BE2C (cell line): ENCODE measurements around the gene ARID4B.
"Not testable (repeated sequence)": the region's sequence is repeated elsewhere in the genome, so short reads cannot be mapped to it uniquely, and the experiment has no call there.

Source experiments
- DNase-seq: peaks from one replicate; pipeline ENCODE4 v3.0.0-alpha.2; 2020
- H3K27me3 ChIP-seq: fragments of 250-450 bp; sonication (Bioruptor Pico); 2 replicates; pipeline ENCODE4 v1.5.1; 2020; ENCODE audit warnings: mild to moderate bottlenecking
- H3K36me3 ChIP-seq: fragments of 250-450 bp; sonication (Bioruptor Pico); 2 replicates; pipeline ENCODE4 v1.5.1; 2020; ENCODE audit warnings: mild to moderate bottlenecking
- H3K4me1 ChIP-seq: fragments of 250-450 bp; sonication (Bioruptor Pico); 2 replicates; pipeline ENCODE4 v1.5.1; 2020
- H3K4me3 ChIP-seq: 2 replicates; pipeline ENCODE4 v1.5.1; 2011; ENCODE audit warnings: low read depth, low read length
- H3K9me3 ChIP-seq: fragments of 250-450 bp; sonication (Bioruptor Pico); 2 replicates; pipeline ENCODE4 v1.5.1; 2020
- CTCF ChIP-seq: IDR thresholded peaks from 2 replicates; pipeline ENCODE4 v1.5.1; 2012; ENCODE audit warnings: mild to moderate bottlenecking, low read depth, low read length

The ARID4B gene

GRCh38 chr1:235289859-235290739, 37.9 kb downstream of the ARID4B start:
- Histone ChIP-seq H3K27me3 (no peaks in the 10 kb centered on the region), H3K4me3 (no peak overlapping the region), H3K36me3 (no peaks in the 10 kb centered on the region), H3K4me1 (no peaks in the 10 kb centered on the region), H3K9me3 (no peaks in the 10 kb centered on the region)
- no peak for TF ChIP-seq CTCF
- DNase-seq, result no peak

DNA sequence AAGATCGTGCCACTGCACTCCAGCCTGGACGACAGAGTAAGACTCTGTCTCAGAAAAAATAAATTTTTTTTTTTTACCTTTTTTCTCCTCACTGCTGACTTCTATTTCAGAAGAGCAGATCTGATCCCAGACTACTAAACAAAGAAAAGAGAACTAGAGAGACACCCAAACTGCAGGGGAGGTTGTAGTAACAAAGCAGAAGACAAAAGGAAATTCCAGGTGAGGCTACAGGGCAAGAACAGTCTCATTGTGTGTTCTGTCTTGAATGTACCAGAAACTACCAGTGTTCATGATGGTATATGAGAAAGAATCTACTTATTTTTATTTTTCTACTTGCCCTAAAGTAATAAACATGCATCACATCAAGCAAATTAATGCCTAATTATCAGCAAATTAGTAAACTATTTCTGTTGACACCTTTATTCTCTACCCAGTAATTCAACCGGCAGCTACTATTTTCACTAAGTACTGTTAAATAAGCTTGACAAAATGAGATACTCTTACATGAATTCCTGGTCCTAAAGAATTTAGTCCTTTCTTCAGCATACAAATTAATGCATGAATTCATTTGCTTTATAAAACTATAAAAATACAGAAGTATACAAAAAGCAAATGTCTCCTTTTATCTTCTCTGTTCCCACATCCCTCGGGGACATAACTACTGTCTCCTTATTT, 40.6 kb downstream of the ARID4B start:
- TF ChIP-seq CTCF, result no peak
- Histone ChIP-seq H3K27me3 (no peaks in the 10 kb centered on the region), H3K4me1 (no peaks in the 10 kb centered on the region), H3K36me3 (no peaks in the 10 kb centered on the region), H3K9me3 (no peaks in the 10 kb centered on the region), H3K4me3 (no peak overlapping the region)
- no peak for DNase-seq

DNA sequence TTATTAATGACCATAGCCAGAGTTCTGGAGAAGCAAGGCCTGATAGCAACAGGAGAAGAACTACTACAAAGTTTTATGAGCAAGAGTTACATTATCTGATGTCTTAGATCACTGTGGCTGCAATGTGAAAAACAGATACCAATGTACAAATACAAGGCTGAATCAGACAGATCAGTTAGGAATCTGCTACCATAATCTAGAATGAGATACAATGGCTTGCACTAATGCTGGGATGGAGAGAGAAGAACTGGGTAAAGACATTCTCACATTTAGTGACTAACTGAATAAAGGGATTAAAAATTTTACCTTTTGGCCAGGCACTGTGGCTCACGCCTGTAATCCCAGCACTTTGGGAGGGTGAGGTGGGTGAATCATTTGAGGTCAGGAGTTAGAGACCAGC, 41.3 kb downstream of the ARID4B start:
- Histone ChIP-seq H3K4me1 (no peaks in the 10 kb centered on the region), H3K4me3 (no peak overlapping the region), H3K9me3 (no peaks in the 10 kb centered on the region), H3K27me3 (no peaks in the 10 kb centered on the region), H3K36me3 (no peaks in the 10 kb centered on the region)
- DNase-seq, result no peak
- no peak for TF ChIP-seq CTCF

DNA sequence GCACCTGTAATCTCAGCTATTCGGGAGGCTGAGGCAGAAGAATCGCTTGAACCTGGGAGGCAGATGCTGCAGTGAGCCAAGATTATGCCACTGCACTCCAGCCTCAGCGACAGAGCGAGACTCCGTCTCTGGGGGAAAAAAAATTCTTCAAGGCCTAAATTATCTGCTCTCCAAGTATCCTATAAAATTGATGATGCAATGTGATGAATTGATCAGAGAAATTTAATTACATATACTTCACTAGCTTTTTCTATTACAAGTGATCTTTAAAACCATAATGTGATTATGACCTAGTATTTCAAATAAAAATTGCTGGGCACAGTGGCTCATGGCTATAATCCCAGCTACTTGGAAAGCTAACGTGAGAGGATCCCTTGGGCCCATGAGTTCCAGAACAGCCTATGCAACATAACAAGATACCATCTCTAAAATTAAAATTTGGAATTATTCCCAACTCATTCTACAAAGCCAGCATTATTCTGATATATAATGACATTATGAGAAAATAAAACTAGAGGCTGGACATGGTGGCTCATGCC, 43.7 kb downstream of the ARID4B start:
- Histone ChIP-seq H3K27me3 (no peaks in the 10 kb centered on the region), H3K36me3 (no peaks in the 10 kb centered on the region; the same call in 1 of the 2 replicates)
- DNase-seq, result no peak

GRCh38 chr1:235283636-235284035, 44.3 kb downstream of the ARID4B start:
- H3K4me3 ChIP-seq, H3K27me3 ChIP-seq, H3K9me3 ChIP-seq, H3K36me3 ChIP-seq, DNase-seq: not testable (repeated sequence)
- peaks cover 14% of the 10 kb centered on the region; the same call in 1 of the 2 replicates for H3K4me1 ChIP-seq

More for the DNA sequence above, 43.7 kb downstream of the ARID4B start:
- H3K4me3 ChIP-seq, result no peak overlapping the region
- H3K9me3 ChIP-seq, result no peaks in the 10 kb centered on the region
- TF ChIP-seq CTCF, result no peak
- peaks cover 11% of the 10 kb centered on the region; the same call in 1 of the 2 replicates for H3K4me1 ChIP-seq

GRCh38 chr1:235280467-235280866, 47.5 kb downstream of the ARID4B start:
- no peak overlapping the region for H3K4me3 ChIP-seq
- no peak for TF ChIP-seq CTCF
- no peaks in the 10 kb centered on the region for H3K27me3 ChIP-seq
- no peaks in the 10 kb centered on the region for H3K9me3 ChIP-seq
- peaks cover 22% of the 10 kb centered on the region for H3K4me1 ChIP-seq
- H3K36me3 ChIP-seq, result no peaks in the 10 kb centered on the region; the same call in 1 of the 2 replicates
- DNase-seq, result no peak
